MM.1S (cell line): ENCODE results near the gene CDC42SE2.
"Not testable (repeated sequence)": the region's sequence is repeated elsewhere in the genome, so short reads cannot be mapped to it uniquely, and the experiment has no call there.

ENCODE experiments used
- DNase-seq: peaks from one replicate; pipeline ENCODE4 v3.0.0-alpha.2; 2015
- H2AFZ ChIP-seq: fragments of 300-600 bp; sonication (generic); 2 replicates; pipeline ENCODE4 v1.6.0; 2016; ENCODE audit warnings: antibody characterized with exemption, low read length
- H3F3A ChIP-seq: fragments of 300-600 bp; sonication (generic); 2 replicates; pipeline ENCODE4 v1.6.1; 2016; ENCODE audit warnings: mild to moderate bottlenecking, antibody characterized with exemption, low read length, moderate library complexity, mixed read lengths; ENCODE audit not compliant: insufficient read depth
- H3K27ac ChIP-seq: fragments of 300-600 bp; sonication (generic); 2 replicates; pipeline ENCODE4 v1.5.1; 2016; ENCODE audit warnings: mild to moderate bottlenecking, low read length
- H3K27me3 ChIP-seq: fragments of 300-600 bp; sonication (generic); replicated peaks from 2 replicates; pipeline ENCODE4 v1.6.0; 2016; ENCODE audit warnings: low read length; ENCODE audit not compliant: insufficient read depth
- H3K36me3 ChIP-seq: fragments of 300-600 bp; sonication (generic); replicated peaks from 2 replicates; pipeline ENCODE4 v1.6.1; 2016; ENCODE audit warnings: mild to moderate bottlenecking, low read length, mixed read lengths; ENCODE audit not compliant: insufficient read depth
- H3K4me1 ChIP-seq: fragments of 300-600 bp; sonication (generic); 2 replicates; pipeline ENCODE4 v1.6.1; 2016; ENCODE audit warnings: low read length, mixed read lengths
- H3K4me2 ChIP-seq: fragments of 300-600 bp; sonication (generic); 2 replicates; pipeline ENCODE4 v1.6.0; 2016; ENCODE audit warnings: low read depth, low read length
- H3K4me3 ChIP-seq: fragments of 300-600 bp; sonication (generic); 2 replicates; pipeline ENCODE4 v1.5.1; 2016; ENCODE audit warnings: low read length, mixed read lengths
- H3K79me2 ChIP-seq: fragments of 300-600 bp; sonication (generic); 2 replicates; pipeline ENCODE4 v1.6.1; 2016; ENCODE audit warnings: mixed run types, low read length, mixed read lengths
- H3K9ac ChIP-seq: fragments of 300-600 bp; sonication (generic); 2 replicates; pipeline ENCODE4 v1.6.1; 2016; ENCODE audit warnings: low read length, mixed read lengths
- H3K9me2 ChIP-seq: fragments of 300-600 bp; sonication (generic); replicated peaks from 2 replicates; pipeline ENCODE4 v1.6.1; 2016; ENCODE audit warnings: mild to moderate bottlenecking, low read length, mixed read lengths; ENCODE audit not compliant: insufficient read depth
- H3K9me3 ChIP-seq: fragments of 300-600 bp; sonication (generic); replicated peaks from 2 replicates; pipeline ENCODE4 v1.6.1; 2016; ENCODE audit warnings: mild to moderate bottlenecking, low read length, mixed read lengths; ENCODE audit not compliant: insufficient read depth
- H4K20me1 ChIP-seq: fragments of 300-600 bp; sonication (generic); 2 replicates; pipeline ENCODE4 v1.6.1; 2016; ENCODE audit warnings: mild to moderate bottlenecking, low read length, moderate library complexity, mixed read lengths; ENCODE audit not compliant: insufficient read depth
- EZH2 ChIP-seq: fragments of 300-600 bp; sonication (generic); optimal IDR thresholded peaks from 2 replicates; pipeline ENCODE3; 2017; ENCODE audit warnings: low read depth, mild to moderate bottlenecking, antibody characterized with exemption, low read length, mixed read lengths
- EZH2phosphoT487 ChIP-seq: fragments of 300-600 bp; sonication (generic); IDR thresholded peaks from 2 replicates; pipeline ENCODE4 v1.6.1; 2018; ENCODE audit warnings: antibody characterized with exemption, low read length
- TF ChIP-seq, protein P1 (sequence below): fragments of 300-600 bp; sonication (generic); IDR thresholded peaks from 2 replicates; pipeline ENCODE4 v1.5.1; 2016; ENCODE audit warnings: antibody characterized with exemption, low read length, mixed read lengths

Gene CDC42SE2

GRCh38 chr5:131378721-131379541 is 115.1 kb downstream of the CDC42SE2 start:
- H3K9me2 ChIP-seq = no peaks in the 10 kb centered on the region
- H3K9me3 ChIP-seq = no peaks in the 10 kb centered on the region
- H3K27me3 ChIP-seq = no peaks in the 10 kb centered on the region
- H3F3A ChIP-seq = peaks cover 78% of the 10 kb centered on the region
- H3K27ac ChIP-seq = peak overlapping the region; percentile 93
- no peaks in the 10 kb centered on the region for H3K36me3 ChIP-seq
- peaks cover 58% of the 10 kb centered on the region for H3K79me2 ChIP-seq
- no peak overlapping the region for H2AFZ ChIP-seq
- TF ChIP-seq, protein P1, sequence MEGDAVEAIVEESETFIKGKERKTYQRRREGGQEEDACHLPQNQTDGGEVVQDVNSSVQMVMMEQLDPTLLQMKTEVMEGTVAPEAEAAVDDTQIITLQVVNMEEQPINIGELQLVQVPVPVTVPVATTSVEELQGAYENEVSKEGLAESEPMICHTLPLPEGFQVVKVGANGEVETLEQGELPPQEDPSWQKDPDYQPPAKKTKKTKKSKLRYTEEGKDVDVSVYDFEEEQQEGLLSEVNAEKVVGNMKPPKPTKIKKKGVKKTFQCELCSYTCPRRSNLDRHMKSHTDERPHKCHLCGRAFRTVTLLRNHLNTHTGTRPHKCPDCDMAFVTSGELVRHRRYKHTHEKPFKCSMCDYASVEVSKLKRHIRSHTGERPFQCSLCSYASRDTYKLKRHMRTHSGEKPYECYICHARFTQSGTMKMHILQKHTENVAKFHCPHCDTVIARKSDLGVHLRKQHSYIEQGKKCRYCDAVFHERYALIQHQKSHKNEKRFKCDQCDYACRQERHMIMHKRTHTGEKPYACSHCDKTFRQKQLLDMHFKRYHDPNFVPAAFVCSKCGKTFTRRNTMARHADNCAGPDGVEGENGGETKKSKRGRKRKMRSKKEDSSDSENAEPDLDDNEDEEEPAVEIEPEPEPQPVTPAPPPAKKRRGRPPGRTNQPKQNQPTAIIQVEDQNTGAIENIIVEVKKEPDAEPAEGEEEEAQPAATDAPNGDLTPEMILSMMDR = no peak
- TF ChIP-seq EZH2 (no peak), EZH2phosphoT487 (no peak)
- H3K9ac ChIP-seq = peak overlapping the region; percentile 60
- H3K4me2 ChIP-seq = peak overlapping the region; percentile 71
- DNase-seq = peak; percentile 74
- H3K4me1 ChIP-seq = peaks cover 82% of the 10 kb centered on the region
- peak overlapping the region; percentile 23; the same call in 1 of the 2 replicates for H3K4me3 ChIP-seq
- H4K20me1 ChIP-seq = no peaks in the 10 kb centered on the region

DNA sequence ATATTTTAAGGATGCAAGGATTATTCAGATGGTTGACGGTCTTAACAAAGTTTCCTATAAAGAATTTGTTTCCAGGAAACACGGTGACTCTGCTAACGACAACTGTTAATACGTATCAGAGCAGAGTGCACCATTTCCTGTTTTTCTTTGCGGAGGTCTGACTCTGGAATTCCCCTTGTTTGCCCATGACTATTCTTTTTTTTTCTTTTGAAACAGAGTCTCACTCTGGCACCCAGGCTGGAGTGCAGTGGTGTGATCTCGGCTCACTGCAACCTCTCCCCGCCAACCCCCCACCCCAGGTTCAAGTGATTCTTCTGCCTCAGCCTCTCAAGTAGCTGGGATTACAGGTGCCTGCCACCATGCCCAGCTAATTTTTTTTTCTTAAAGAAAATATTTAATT is 115.9 kb downstream of the CDC42SE2 start:
- TF ChIP-seq EZH2phosphoT487 (no peak), EZH2 (no peak)
- TF ChIP-seq, protein P1 = no peak
- Histone ChIP-seq H3K4me1 (peaks cover 77% of the 10 kb centered on the region), H2AFZ (no peak overlapping the region), H3K9me2 (no peaks in the 10 kb centered on the region), H3K79me2 (peaks cover 64% of the 10 kb centered on the region), H3F3A (peaks cover 70% of the 10 kb centered on the region), H3K9ac (peak overlapping the region; percentile 60), H3K36me3 (no peaks in the 10 kb centered on the region), H3K27me3 (no peaks in the 10 kb centered on the region), H3K4me3 (peak overlapping the region; percentile 23; the same call in 1 of the 2 replicates), H3K27ac (peak overlapping the region; percentile 93), H3K4me2 (peak overlapping the region; percentile 71), H3K9me3 (no peaks in the 10 kb centered on the region), H4K20me1 (no peaks in the 10 kb centered on the region)
- DNase-seq = peak; percentile 88

DNA sequence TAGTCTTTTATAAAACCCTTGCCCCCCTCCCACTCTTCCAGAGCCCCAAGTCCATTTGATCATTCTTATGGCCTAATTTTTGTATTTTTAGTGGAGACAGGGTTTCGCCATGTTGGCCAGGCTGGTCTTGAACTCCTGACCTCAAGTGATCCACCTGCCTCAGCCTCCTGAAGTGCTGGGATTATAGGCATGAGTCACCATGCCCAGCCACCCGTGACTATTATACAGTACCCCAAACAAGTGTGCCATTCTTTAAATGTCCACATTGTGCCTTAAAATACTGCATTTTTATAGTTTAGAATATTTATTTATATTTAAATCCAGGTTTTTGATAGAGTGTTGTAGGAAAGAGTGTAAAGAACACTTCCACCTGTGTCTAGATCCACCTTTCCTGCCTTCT is 116.4 kb downstream of the CDC42SE2 start:
- H3K36me3 ChIP-seq, DNase-seq, H2AFZ ChIP-seq, H4K20me1 ChIP-seq, H3K4me3 ChIP-seq, H3K9me2 ChIP-seq, H3K27me3 ChIP-seq, H3K9me3 ChIP-seq: not testable (repeated sequence)
- Histone ChIP-seq H3F3A (peaks cover 65% of the 10 kb centered on the region), H3K79me2 (peaks cover 69% of the 10 kb centered on the region), H3K9ac (peak overlapping the region; percentile 60), H3K27ac (peak overlapping the region; percentile 93), H3K4me2 (peak overlapping the region; percentile 71), H3K4me1 (peaks cover 76% of the 10 kb centered on the region)

DNA sequence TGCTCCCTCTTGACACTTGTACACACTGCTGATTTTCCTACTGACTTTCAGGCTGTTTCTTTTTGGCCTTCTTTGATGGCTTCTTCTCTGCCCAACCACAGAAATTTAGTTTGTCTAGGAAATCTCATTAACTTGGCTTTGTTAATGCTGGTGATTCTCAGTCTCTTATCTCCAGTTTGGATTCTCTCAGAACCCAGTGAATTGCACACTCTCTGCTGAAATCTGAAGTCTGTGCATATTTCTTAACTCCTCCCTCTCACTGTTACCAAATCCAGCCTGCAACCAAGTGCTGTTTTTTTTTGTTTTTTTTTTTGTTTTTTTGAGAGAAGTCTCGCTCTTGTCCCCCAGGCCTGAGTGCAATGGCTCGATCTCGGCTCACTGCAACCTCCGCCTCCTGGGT is 117.2 kb downstream of the CDC42SE2 start:
- no peaks in the 10 kb centered on the region for H3K9me3 ChIP-seq
- H3K4me2 ChIP-seq = peak overlapping the region; percentile 71
- no peaks in the 10 kb centered on the region for H4K20me1 ChIP-seq
- no peaks in the 10 kb centered on the region for H3K36me3 ChIP-seq
- peaks cover 69% of the 10 kb centered on the region for H3K79me2 ChIP-seq
- H3K27me3 ChIP-seq = no peaks in the 10 kb centered on the region
- H3K9me2 ChIP-seq = no peaks in the 10 kb centered on the region
- H3K27ac ChIP-seq = peak overlapping the region; percentile 93
- H3F3A ChIP-seq = peaks cover 59% of the 10 kb centered on the region
- H3K4me1 ChIP-seq = peaks cover 70% of the 10 kb centered on the region
- H3K4me3 ChIP-seq = no peak overlapping the region
- no peak for TF ChIP-seq EZH2phosphoT487
- TF ChIP-seq EZH2 = no peak
- TF ChIP-seq, protein P1 = no peak
- DNase-seq = peak; percentile 46
- H2AFZ ChIP-seq = no peak overlapping the region
- H3K9ac ChIP-seq = peak overlapping the region; percentile 60
